Measurements from ENCODE around the gene ZCCHC7.

DNA sequence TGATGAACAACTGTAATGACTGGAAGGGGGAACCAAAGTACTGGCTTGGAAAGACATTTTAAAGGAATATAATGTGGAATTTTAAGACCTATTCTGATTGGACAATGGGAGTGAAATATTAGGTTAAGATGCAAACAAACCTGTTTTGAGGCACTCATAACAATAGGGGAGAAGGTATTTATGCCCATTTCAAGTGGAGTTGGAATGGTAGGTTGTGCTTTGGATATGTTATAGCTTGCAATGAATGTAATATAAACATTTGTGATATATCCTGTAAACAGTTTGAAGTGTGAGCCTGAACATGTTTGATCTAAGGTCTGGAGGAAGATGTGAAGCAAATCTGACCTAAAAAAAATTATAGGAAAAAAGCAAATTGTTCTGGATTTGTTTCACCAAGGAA lies 172.5 kb downstream of the ZCCHC7 start:
- TF ChIP-seq, protein P1, sequence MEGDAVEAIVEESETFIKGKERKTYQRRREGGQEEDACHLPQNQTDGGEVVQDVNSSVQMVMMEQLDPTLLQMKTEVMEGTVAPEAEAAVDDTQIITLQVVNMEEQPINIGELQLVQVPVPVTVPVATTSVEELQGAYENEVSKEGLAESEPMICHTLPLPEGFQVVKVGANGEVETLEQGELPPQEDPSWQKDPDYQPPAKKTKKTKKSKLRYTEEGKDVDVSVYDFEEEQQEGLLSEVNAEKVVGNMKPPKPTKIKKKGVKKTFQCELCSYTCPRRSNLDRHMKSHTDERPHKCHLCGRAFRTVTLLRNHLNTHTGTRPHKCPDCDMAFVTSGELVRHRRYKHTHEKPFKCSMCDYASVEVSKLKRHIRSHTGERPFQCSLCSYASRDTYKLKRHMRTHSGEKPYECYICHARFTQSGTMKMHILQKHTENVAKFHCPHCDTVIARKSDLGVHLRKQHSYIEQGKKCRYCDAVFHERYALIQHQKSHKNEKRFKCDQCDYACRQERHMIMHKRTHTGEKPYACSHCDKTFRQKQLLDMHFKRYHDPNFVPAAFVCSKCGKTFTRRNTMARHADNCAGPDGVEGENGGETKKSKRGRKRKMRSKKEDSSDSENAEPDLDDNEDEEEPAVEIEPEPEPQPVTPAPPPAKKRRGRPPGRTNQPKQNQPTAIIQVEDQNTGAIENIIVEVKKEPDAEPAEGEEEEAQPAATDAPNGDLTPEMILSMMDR (IDR thresholded peaks at IDR 0.05), result no peak
- no peak for TF ChIP-seq POLR2A (IDR thresholded peaks at IDR 0.05)
